K562 (cell line): ENCODE data around the gene FBRS. TPM values are rescaled to one million over a fixed set of nuclear protein-coding genes. Genes with fewer than 3 reads are reported as not detected.

Experiments
- DIDO1 ChIP-seq: fragments of 450-650 bp; IDR thresholded peaks from 2 replicates; pipeline ENCODE4 v1.6.1; 2016; ENCODE audit warnings: low read depth, missing biosample characterization, missing genetic modification characterization
- FOXK2 ChIP-seq, 2 experiments: fragments of 450-650 bp; IDR thresholded peaks in 1 of 2; conservative IDR thresholded peaks in 1 of 2; 2 replicates each; pipeline ENCODE4 v1.6.1; 2016; ENCODE audit warnings: low read depth in 2 of 2, mild to moderate bottlenecking in 1 of 2
- MEF2A ChIP-seq: IDR thresholded peaks from 2 replicates; pipeline ENCODE4 v1.6.1; 2011; ENCODE audit warnings: low read depth, mild to moderate bottlenecking, low read length, moderate library complexity; ENCODE audit not compliant: control insufficient read depth
- PHF8 ChIP-seq: fragments of 200-600 bp; sonication (generic); IDR thresholded peaks from 2 replicates; pipeline ENCODE4 v1.6.1; 2012; ENCODE audit warnings: mixed run types, mild to moderate bottlenecking, inconsistent platforms, low read length, moderate library complexity, borderline replicate concordance
- SAFB ChIP-seq: fragments of 200-400 bp; formaldehyde crosslinking; IDR thresholded peaks from 2 replicates; pipeline ENCODE4 v1.6.1; 2017; ENCODE audit warnings: low read depth, low read length, borderline replicate concordance
- SP1 ChIP-seq: sonication (generic); formaldehyde crosslinking; IDR thresholded peaks from 2 replicates; pipeline ENCODE4 v1.8.1; 2022; ENCODE audit warnings: mild to moderate bottlenecking, missing genetic modification reagents
- YBX1 ChIP-seq: fragments of 450-650 bp; IDR thresholded peaks from 2 replicates; pipeline ENCODE4 v1.7.1; 2016; ENCODE audit warnings: mild to moderate bottlenecking
- ZC3H8 ChIP-seq: fragments of 450-650 bp; IDR thresholded peaks from 2 replicates; pipeline ENCODE4 v1.6.1; 2017
- ZNF239 ChIP-seq: fragments of 250-450 bp; sonication (Bioruptor Pico); IDR thresholded peaks from 2 replicates; pipeline ENCODE4 v1.4.0; 2020; ENCODE audit warnings: mild to moderate bottlenecking
- ZNF431 ChIP-seq: sonication (generic); formaldehyde crosslinking; IDR thresholded peaks from 2 replicates; pipeline ENCODE4 v1.8.0; 2022; ENCODE audit warnings: mild to moderate bottlenecking, missing genetic modification reagents
- polyA plus RNA-seq, 8 experiments: library from polyadenylated mRNA; depleted of rRNA in 4 of 8; stranded (reverse) in 5 of 8; unstranded in 3 of 8; fragments of >200 nt; fragmentation: Nextera tagmentation in 2 of 8; fragmentation: Illumina TruSeq in 1 of 8; extraction: Ambion mirVana in 2 of 8; extraction: Trizol in 1 of 8; gene quantifications; 2 replicates each; pipeline versions ENCODE4 v1.2.1 to v1.2.3, GENCODE V29; 2011 to 2014; ENCODE audit warnings: inconsistent platforms in 1 of 8, missing spikeins in 1 of 8
- total RNA-seq, 7 experiments: library from RNA; depleted of rRNA in 6 of 7; stranded (reverse); fragments of >200 nt in 6 of 7; fragmentation: Illumina TruSeq in 2 of 7; extraction: Trizol in 2 of 7; gene quantifications; 2 replicates each; pipeline versions ENCODE4 v1.2.1 to v1.2.3, GENCODE V29; 2011 to 2021; ENCODE audit warnings: low replicate concordance in 1 of 7
- TF ChIP-seq, protein P1 (sequence below): fragments of 250-450 bp; sonication (Bioruptor Pico); IDR thresholded peaks from 2 replicates; pipeline ENCODE4 v1.4.0; 2020
- TF ChIP-seq, protein P2 (sequence below): IDR thresholded peaks from 2 replicates; pipeline ENCODE4 v1.6.1; 2014; ENCODE audit warnings: antibody characterized with exemption
- TF ChIP-seq, protein P3 (sequence below): fragments of 450-650 bp; IDR thresholded peaks from 2 replicates; pipeline ENCODE4 v1.6.1; 2017; ENCODE audit warnings: antibody characterized with exemption
- TF ChIP-seq, protein P4 (sequence below): fragments of 250-450 bp; sonication (Bioruptor Pico); IDR thresholded peaks from 2 replicates; pipeline ENCODE4 v1.4.0; 2020; ENCODE audit warnings: borderline replicate concordance
- TF ChIP-seq, protein P5 (sequence below): fragments of 450-650 bp; IDR thresholded peaks from 2 replicates; pipeline ENCODE4 v1.6.1; 2017; ENCODE audit warnings: mild to moderate bottlenecking, moderate library complexity

The FBRS gene
- total and polyA plus RNA-seq, 9 of the 15 experiments (the other 6 are each of a cell fraction or from before 2014, with no cell fraction given), result 0.32 to 59.5 (median 13.1) TPM

DNA sequence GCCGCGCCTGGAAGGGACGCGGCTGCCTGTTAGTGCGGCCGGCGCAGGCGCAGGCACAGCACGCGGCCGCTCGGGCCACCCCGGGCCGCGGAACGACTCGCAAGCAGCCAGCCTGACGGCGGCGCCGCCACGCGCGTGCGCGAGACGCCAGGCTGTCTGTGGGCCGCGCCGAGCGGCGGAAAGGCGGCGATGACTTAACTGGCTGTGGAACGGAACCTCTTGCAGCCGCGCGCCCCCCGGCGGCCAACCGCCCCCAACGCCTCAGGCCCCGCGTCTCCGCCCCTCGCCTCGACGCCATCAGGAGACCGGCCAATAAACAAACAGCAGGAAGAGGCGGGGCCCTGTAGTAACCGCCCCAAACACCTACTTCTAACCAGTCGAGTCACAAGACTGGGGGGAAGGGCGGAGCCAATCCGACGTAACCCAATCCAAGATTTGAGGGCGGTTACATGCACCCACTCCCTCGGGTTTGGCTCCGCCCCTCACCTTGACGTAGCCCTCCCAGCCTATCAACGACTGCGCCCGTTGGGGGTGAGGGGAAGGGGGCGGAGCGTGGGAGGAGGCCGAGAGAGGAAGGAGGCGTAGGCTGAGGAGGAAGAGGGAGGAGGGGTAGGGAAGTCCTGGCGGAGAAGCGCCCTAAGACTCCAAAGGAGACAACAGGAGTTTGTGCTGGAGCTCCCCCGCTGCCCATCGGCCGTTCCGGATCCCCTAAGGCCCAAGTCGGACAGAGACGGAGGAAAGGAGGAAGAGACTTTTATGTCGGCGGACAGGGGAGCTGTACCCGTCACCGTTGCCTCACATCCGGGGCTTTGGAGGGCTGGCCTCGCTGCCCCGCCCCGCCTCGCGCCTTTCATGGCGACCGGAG lies at the start of gene FBRS (continued):
- TF ChIP-seq, protein P1, sequence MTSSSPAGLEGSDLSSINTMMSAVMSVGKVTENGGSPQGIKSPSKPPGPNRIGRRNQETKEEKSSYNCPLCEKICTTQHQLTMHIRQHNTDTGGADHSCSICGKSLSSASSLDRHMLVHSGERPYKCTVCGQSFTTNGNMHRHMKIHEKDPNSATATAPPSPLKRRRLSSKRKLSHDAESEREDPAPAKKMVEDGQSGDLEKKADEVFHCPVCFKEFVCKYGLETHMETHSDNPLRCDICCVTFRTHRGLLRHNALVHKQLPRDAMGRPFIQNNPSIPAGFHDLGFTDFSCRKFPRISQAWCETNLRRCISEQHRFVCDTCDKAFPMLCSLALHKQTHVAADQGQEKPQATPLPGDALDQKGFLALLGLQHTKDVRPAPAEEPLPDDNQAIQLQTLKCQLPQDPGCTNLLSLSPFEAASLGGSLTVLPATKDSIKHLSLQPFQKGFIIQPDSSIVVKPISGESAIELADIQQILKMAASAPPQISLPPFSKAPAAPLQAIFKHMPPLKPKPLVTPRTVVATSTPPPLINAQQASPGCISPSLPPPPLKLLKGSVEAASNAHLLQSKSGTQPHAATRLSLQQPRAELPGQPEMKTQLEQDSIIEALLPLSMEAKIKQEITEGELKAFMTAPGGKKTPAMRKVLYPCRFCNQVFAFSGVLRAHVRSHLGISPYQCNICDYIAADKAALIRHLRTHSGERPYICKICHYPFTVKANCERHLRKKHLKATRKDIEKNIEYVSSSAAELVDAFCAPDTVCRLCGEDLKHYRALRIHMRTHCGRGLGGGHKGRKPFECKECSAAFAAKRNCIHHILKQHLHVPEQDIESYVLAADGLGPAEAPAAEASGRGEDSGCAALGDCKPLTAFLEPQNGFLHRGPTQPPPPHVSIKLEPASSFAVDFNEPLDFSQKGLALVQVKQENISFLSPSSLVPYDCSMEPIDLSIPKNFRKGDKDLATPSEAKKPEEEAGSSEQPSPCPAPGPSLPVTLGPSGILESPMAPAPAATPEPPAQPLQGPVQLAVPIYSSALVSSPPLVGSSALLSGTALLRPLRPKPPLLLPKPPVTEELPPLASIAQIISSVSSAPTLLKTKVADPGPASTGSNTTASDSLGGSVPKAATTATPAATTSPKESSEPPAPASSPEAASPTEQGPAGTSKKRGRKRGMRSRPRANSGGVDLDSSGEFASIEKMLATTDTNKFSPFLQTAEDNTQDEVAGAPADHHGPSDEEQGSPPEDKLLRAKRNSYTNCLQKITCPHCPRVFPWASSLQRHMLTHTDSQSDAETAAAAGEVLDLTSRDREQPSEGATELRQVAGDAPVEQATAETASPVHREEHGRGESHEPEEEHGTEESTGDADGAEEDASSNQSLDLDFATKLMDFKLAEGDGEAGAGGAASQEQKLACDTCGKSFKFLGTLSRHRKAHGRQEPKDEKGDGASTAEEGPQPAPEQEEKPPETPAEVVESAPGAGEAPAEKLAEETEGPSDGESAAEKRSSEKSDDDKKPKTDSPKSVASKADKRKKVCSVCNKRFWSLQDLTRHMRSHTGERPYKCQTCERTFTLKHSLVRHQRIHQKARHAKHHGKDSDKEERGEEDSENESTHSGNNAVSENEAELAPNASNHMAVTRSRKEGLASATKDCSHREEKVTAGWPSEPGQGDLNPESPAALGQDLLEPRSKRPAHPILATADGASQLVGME (CRISPR knock-in tag), result no peak
- TF ChIP-seq DIDO1 (no peak), YBX1 (no peak), FOXK2 (conservative IDR thresholded peaks at IDR 0.05 in 1 of 2, IDR thresholded peaks at IDR 0.05 in 1 of 2; ENCODE audit: low read depth in 2 of 2) (peak; percentile 74 to 80), SAFB (peak; percentile 100), ZNF431 (CRISPR knock-in tag) (peak; percentile 83; the same call in 1 of the 2 replicates), MEF2A (no peak), SP1 (CRISPR knock-in tag) (peak; percentile 99), ZNF239 (CRISPR knock-in tag) (no peak), PHF8 (peak; percentile 65), ZC3H8 (no peak)
- TF ChIP-seq, protein P2, sequence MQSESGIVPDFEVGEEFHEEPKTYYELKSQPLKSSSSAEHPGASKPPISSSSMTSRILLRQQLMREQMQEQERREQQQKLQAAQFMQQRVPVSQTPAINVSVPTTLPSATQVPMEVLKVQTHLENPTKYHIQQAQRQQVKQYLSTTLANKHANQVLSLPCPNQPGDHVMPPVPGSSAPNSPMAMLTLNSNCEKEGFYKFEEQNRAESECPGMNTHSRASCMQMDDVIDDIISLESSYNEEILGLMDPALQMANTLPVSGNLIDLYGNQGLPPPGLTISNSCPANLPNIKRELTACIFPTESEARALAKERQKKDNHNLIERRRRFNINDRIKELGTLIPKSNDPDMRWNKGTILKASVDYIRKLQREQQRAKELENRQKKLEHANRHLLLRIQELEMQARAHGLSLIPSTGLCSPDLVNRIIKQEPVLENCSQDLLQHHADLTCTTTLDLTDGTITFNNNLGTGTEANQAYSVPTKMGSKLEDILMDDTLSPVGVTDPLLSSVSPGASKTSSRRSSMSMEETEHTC, result peak; percentile 80; the same call in 1 of the 2 replicates
- TF ChIP-seq, protein P3, sequence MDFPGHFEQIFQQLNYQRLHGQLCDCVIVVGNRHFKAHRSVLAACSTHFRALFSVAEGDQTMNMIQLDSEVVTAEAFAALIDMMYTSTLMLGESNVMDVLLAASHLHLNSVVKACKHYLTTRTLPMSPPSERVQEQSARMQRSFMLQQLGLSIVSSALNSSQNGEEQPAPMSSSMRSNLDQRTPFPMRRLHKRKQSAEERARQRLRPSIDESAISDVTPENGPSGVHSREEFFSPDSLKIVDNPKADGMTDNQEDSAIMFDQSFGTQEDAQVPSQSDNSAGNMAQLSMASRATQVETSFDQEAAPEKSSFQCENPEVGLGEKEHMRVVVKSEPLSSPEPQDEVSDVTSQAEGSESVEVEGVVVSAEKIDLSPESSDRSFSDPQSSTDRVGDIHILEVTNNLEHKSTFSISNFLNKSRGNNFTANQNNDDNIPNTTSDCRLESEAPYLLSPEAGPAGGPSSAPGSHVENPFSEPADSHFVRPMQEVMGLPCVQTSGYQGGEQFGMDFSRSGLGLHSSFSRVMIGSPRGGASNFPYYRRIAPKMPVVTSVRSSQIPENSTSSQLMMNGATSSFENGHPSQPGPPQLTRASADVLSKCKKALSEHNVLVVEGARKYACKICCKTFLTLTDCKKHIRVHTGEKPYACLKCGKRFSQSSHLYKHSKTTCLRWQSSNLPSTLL, result no peak
- TF ChIP-seq, protein P4, sequence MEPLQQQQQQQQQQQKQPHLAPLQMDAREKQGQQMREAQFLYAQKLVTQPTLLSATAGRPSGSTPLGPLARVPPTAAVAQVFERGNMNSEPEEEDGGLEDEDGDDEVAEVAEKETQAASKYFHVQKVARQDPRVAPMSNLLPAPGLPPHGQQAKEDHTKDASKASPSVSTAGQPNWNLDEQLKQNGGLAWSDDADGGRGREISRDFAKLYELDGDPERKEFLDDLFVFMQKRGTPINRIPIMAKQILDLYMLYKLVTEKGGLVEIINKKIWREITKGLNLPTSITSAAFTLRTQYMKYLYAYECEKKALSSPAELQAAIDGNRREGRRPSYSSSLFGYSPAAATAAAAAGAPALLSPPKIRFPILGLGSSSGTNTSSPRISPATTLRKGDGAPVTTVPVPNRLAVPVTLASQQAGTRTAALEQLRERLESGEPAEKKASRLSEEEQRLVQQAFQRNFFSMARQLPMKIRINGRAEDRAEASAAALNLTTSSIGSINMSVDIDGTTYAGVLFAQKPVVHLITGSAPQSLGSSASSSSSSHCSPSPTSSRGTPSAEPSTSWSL, result no peak
- TF ChIP-seq, protein P5, sequence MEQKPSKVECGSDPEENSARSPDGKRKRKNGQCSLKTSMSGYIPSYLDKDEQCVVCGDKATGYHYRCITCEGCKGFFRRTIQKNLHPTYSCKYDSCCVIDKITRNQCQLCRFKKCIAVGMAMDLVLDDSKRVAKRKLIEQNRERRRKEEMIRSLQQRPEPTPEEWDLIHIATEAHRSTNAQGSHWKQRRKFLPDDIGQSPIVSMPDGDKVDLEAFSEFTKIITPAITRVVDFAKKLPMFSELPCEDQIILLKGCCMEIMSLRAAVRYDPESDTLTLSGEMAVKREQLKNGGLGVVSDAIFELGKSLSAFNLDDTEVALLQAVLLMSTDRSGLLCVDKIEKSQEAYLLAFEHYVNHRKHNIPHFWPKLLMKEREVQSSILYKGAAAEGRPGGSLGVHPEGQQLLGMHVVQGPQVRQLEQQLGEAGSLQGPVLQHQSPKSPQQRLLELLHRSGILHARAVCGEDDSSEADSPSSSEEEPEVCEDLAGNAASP, result no peak
